OCI-LY3 (cell line): ENCODE data around the gene DLX2.

Source experiments
- CTCF ChIP-seq: fragments of 200-600, 300-600 bp; sonication (generic); IDR thresholded peaks from 2 replicates; pipeline ENCODE4 v1.5.1; 2014; ENCODE audit warnings: antibody characterized with exemption, low read length, low read depth
- EZH2phosphoT487 ChIP-seq: fragments of 200-600 bp; shearing (Covaris generic); IDR thresholded peaks from 2 replicates; pipeline ENCODE4 v1.6.1; 2018; ENCODE audit warnings: antibody characterized with exemption, mixed run types, low read depth

- TF ChIP-seq CTCF (no peak), EZH2phosphoT487 (no peak)
Measured at GRCh38 chr2:172120118-172120517, 17.4 kb upstream of the DLX2 start.
